Metanephros (tissue), 1 donor: Measurements from ENCODE around the gene CRISP3. TPM values are rescaled to one million over a fixed set of nuclear protein-coding genes. Genes with fewer than 3 reads are reported as not detected.

Source experiments
- total RNA-seq: library from RNA; depleted of rRNA; stranded (reverse); fragments of >200 nt; gene quantifications from one replicate; pipeline ENCODE4 v1.2.3, GENCODE V29; 2014

Gene CRISP3, protein sequence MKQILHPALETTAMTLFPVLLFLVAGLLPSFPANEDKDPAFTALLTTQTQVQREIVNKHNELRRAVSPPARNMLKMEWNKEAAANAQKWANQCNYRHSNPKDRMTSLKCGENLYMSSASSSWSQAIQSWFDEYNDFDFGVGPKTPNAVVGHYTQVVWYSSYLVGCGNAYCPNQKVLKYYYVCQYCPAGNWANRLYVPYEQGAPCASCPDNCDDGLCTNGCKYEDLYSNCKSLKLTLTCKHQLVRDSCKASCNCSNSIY
- total RNA-seq, result 0.88 TPM

DNA sequence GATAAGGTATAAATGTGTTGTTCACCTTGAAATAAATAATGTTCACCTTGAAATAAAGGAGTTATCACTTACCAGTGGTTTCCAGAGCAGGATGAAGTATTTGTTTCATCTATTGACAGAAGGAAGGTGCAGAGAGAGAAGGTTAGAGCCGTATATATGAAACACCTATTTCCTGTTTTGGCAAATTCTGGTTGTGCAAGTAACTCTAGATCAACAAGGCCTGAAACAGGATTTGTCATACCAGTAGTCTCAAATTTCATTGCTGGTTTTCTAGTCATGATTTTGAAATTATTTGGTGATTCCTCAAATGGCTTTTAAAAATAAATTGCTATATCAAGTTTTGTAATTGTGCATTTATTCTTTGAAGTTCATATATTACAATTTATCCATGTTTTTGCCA, at the start of gene CRISP3:
Gene CRISP3, minus strand, starts transcription at position 130 of the 400 bp plus-strand sequence. Its CDS starts 21 bp downstream, at position 109.

DNA sequence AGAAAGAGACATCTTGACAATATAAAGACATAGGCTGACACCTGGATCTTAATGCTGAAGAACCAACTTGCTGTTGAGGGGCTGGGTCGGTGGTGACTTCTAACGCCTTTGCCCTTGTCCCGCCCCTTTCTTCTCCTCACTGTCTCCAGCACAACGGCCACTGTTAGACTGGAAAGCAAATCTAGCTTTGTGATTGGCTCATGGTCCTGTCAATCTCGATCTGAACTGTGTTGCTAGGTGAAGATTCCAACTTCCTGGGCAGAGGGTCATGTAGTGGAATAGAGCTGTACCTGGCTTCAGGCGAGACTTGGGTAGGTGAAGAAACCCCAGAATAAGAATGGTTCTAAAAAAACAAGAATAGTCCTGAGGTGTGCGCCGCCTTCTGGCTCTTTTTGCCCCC, 43.0 kb upstream of the CRISP3 start, which contains the start of gene PGK2:
Gene PGK2, minus strand, starts transcription at position 110 of the 400 bp plus-strand sequence. Its CDS starts 98 bp downstream, at position 12.

DNA sequence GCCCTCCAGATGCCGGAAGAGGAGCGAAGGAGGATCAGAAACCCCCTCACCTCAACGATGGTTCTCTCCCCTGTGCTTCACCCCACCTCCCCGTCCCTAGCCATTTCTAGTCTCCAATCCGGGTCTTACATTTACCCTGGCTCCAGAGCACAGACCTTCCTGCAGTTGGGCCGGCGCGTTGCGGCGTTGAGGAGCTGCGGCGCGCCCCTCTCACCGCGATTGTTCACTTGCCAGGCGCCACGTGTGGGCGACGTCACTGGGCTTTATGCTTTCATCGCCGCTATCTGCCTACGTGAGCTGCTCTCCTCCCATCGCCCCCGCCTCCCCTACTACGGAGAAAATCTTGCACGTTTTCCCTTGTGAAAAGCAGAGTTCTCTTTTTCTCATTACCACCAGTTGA, 30.8 kb downstream of the CRISP3 start, which contains the start of gene CRISP2:
Gene CRISP2, minus strand, starts transcription at position 198 of the 400 bp plus-strand sequence. CDS start 4,347 bp downstream, outside the sequence.

Other genes starting within 250 kb of the CRISP3 start
- gene GLYATL3, start 244.5 kb downstream of the CRISP3 start, total RNA-seq, result not detected
- gene C6orf141, start 193.7 kb downstream of the CRISP3 start, total RNA-seq, result 0.99 TPM
- gene RHAG, start 107.5 kb downstream of the CRISP3 start, total RNA-seq, result 6.7 TPM
- gene CRISP2, start 30.8 kb downstream of the CRISP3 start, total RNA-seq, result 0.18 TPM
- gene PGK2, start 42.9 kb upstream of the CRISP3 start, total RNA-seq, result not detected
- gene CRISP1, start 122.1 kb upstream of the CRISP3 start, total RNA-seq, result not detected
- not detected for gene DEFB114, start 219.8 kb upstream of the CRISP3 start, total RNA-seq
- not detected for gene DEFB113, start 225.2 kb upstream of the CRISP3 start, total RNA-seq